GM10248 (cell line): ENCODE results near the gene MROH2A.

Source experiments
- CTCF ChIA-PET: fragments of 300-600 bp; sonication (Branson Sonifier 250); formaldehyde crosslinking; extraction: SDS; loops from one replicate; lab custom pipeline; 2021; ENCODE audit warnings: antibody characterized with exemption; lab: Yijun Ruan, JAX
- POLR2A ChIA-PET: fragments of 350-650 bp; sonication (Branson Sonifier 250); formaldehyde crosslinking; extraction: SDS; loops from one replicate; lab custom pipeline; 2020; ENCODE audit warnings: antibody characterized with exemption; lab: Yijun Ruan, JAX
- DNase-seq: peaks from one replicate; pipeline ENCODE4 v3.0.0; 2012; ENCODE audit errors: extremely low spot score
- CTCF ChIP-seq: IDR thresholded peaks from 2 replicates; pipeline ENCODE4 v1.5.1; 2012; ENCODE audit warnings: mild to moderate bottlenecking, low read depth; ENCODE audit errors: extremely low read depth, missing control alignments, control extremely low read depth

The MROH2A gene

GRCh38 chr2:233800208-233800607 is 22.1 kb downstream of the MROH2A start:
- no peak for DNase-seq
- CTCF ChIA-PET: interaction anchor here (1.6 kb wide), 1 partner anchor 89 kb away, joined by 3 read pairs; no protein-coding TSS in a partner anchor
- TF ChIP-seq CTCF: no peak
- POLR2A ChIA-PET: no interaction called here

- no peak for DNase-seq
- CTCF ChIA-PET: no interaction called here
- no peak for TF ChIP-seq CTCF
- POLR2A ChIA-PET: no interaction called here
Observed at GRCh38 chr2:233801357-233802131, 23.4 kb downstream of the MROH2A start.

- CTCF ChIA-PET: no interaction called here
- no peak for DNase-seq
- no peak for TF ChIP-seq CTCF
- POLR2A ChIA-PET: no interaction called here
Observed at GRCh38 chr2:233802132-233802815, 24.1 kb downstream of the MROH2A start.

GRCh38 chr2:233803292-233803911 is 25.3 kb downstream of the MROH2A start:
- ChIA-PET POLR2A (no interaction called here), CTCF (interaction anchor here (1.4 kb wide), 1 partner anchor 11 kb away, joined by 3 read pairs; no protein-coding TSS in a partner anchor)
- TF ChIP-seq CTCF: no peak
- no peak for DNase-seq

- ChIA-PET POLR2A (no interaction called here), CTCF (interaction anchor here (1.4 kb wide), 1 partner anchor 11 kb away, joined by 3 read pairs; no protein-coding TSS in a partner anchor)
- TF ChIP-seq CTCF: no peak
- no peak for DNase-seq
Observed at GRCh38 chr2:233803994-233804393, 25.9 kb downstream of the MROH2A start.

GRCh38 chr2:233807215-233807865 is 29.2 kb downstream of the MROH2A start:
- DNase-seq: no peak
- TF ChIP-seq CTCF: no peak
- ChIA-PET POLR2A (no interaction called here), CTCF (no interaction called here)
